Stimulated activated CD4-positive, alpha-beta T cell treated with anti-CD3 and anti-CD28 coated beads, Interleukin-4, amount 100 ng/mL, for 1 hour (primary cell): ENCODE data around the gene UBE2K.
"Not testable (repeated sequence)": the region's sequence is repeated elsewhere in the genome, so short reads cannot be mapped to it uniquely, and the experiment has no call there.

ENCODE experiments used
- DNase-seq: peaks from one replicate; pipeline ENCODE4 v3.0.0-alpha.2; 2020

The UBE2K gene, protein sequence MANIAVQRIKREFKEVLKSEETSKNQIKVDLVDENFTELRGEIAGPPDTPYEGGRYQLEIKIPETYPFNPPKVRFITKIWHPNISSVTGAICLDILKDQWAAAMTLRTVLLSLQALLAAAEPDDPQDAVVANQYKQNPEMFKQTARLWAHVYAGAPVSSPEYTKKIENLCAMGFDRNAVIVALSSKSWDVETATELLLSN

GRCh38 chr4:39697740-39698423 is at the start of gene UBE2K:
Gene UBE2K (plus strand): TSS chr4:39698136. CDS start chr4:39698328, 192 bp downstream.
- peak; percentile 89 for DNase-seq

DNA sequence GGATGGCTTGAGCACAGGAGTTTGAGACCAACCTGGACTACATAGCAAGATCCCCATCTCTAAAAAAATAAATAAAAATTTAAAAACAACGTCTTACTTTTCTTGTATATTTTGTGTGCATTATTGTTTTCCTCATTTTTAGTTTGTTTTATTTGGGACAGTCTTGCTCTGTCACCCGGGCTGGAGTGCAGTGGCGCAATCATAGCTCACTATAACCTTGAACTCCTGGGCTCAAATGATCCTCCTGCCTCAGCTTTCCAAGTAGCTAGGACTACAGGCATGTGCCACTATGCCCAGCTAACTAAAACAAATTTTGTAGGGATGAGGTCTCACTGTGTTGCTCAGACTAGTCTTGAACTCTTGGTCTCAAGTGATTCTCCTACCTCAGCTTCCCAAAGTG is 49.7 kb upstream of the UBE2K start:
- DNase-seq = no peak

GRCh38 chr4:39648827-39649558 is 48.9 kb upstream of the UBE2K start:
- DNase-seq = no peak

GRCh38 chr4:39649639-39650265 is 48.2 kb upstream of the UBE2K start:
- DNase-seq = no peak

DNA sequence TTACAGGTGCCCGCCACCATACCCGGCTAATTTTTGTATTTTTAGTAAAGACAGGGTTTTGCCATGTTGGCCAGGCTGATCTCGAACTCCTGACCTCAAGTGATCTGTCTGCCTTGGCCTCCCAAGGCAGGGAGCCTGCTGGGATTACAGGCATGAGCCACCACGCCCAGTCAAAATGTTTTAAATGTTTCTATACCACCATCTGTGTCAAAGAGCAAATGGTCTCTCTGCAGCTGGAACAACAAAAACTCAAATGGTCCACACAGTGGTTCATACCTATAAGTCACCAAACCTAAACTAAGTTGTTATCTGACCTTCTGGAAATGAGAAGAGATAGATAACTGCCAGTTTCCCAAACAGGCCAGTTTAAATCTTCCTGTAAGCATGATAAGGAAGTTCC is 46.4 kb upstream of the UBE2K start:
- DNase-seq = not testable (repeated sequence)

DNA sequence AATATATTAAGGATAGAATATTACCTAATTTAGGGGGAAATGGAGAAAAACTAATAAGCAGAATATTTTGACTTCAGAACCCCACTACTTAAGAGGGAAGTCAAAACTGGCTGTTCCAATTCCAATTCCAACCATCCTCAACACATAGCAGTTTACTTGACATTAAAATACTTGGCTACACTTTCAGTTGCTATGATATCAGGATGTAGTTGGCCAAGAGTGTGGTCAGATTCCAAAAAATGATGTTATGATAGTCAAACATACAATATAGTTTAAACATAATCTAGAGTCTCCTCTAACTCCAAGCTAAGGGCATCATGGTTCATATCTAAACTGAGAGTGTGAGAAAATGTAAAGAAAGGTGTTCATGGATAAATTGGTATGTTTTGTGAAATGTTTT is 42.7 kb upstream of the UBE2K start:
- DNase-seq = no peak

- no peak for DNase-seq
Observed at GRCh38 chr4:39655876-39656275, 42.1 kb upstream of the UBE2K start.

GRCh38 chr4:39656638-39657037 is 41.3 kb upstream of the UBE2K start:
- not testable (repeated sequence) for DNase-seq

DNA sequence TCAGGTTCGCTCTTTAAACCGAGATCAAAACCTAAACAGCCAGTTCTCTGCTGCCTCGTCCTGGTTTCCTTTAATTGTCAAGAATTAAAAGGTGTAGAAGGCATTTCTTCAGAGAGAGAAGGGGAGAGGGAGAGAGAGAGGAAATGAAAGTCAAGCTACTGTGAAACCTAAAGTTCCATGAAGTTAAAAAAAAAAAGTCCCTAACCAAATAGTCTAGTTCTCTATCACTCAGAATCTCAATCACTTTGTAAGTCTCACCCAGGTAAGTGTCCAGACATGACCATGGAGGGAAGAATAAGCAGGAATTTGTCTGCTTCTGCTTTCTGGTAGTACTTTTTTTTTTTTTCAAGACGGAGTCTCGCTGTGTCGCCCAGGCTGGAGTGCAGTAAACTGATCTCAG is 40.5 kb upstream of the UBE2K start:
- DNase-seq = no peak

DNA sequence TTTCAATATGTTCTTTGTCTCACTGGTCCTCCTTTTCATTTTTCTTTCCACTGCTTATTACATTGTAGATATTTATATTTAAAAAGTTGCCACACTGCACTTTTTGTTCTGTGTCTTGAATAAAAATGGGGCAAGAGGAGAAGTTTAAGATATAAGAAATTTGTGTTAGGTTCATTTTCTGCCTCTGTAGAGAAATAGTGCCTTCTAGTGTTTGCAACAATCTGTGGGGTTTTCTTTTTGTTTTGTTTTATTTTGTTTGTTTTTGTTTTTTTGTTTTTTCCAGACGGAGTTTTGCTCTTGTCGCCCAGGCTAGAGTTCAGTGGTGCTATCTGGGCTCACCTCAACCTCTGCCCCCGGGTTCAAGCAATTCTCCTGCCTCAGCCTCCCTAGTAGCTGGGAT is 39.2 kb upstream of the UBE2K start:
- DNase-seq = no peak

DNA sequence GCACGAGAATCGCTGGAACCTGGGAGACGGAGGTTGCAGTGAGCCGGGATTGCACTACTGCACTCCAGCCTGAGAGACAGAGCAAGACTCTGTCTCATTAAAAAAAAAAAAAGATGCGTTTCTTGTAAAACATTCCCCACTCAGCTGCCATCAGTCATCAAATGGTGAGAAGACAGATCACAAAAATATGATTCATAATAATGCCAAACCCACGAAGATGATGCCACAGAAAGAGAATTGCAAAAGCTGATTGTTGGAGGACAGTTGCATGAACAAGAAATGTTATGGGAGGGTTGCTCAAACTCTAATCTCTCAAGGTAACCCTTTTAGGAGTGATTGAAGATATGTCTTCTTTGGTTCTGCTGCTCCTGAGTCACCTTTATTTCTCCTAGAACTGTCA is 37.9 kb upstream of the UBE2K start:
- DNase-seq = no peak

DNA sequence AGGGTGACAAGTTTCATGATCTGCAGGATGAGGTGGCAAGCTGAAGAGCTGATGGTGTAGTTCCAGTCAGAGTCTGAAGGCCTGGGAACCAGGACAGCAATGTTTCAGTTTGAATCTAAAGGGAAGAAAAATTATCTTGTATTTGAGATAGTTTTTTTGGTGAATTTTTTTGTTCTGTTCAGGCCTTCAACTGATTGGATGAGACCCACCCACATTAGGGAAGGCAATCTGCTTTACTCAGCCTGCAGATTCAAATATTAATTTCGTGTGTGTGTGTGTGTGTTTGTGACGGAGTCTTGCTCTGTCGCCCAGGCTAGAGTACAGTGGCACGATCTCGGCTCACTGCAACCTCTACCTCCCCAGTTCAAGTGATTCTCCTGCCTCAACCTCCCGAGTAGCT is 37.2 kb upstream of the UBE2K start:
- no peak for DNase-seq

- DNase-seq = no peak
Observed at GRCh38 chr4:39662683-39663082, 35.3 kb upstream of the UBE2K start.

GRCh38 chr4:39664828-39665731 is 32.9 kb upstream of the UBE2K start:
- no peak for DNase-seq

DNA sequence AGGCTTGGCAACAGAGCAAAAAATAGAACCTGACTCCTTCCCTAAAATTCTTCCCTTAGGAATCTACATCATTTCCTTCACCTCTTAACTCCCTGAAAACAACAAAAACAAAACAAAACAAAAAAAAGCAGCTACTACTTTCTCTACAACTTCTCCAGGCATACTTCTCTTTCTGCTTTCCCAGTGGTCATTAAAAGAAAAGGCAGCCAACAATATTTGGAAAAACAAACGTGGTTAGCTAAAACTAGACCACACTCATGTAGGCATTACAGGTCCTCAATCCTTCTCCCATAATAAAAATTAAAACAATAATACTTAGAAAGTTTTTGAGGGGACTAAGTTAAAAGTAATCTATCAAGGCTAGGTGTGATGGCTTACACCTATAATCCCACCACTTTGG is 30.2 kb upstream of the UBE2K start:
- DNase-seq = no peak

- no peak for DNase-seq
Observed at GRCh38 chr4:39668887-39669286, 29.0 kb upstream of the UBE2K start.

DNA sequence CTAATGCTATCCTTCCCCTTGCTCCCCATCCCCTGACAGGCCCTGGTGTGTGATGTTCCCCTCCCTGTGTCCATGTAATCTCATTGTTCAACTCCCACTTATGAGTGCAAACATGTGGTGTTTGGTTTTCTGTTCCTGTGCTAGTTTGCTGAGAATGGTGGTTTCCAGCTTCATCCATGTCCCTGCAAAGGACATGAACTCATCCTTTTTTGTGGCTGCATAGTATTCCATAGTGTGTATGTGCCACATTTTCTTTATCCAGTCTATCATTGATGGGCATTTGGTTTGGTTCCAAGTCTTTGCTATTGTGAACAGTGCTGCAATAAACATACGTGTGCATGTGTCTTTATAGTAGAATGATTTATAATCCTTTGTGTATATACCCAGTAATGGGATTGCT is 27.6 kb upstream of the UBE2K start:
- not testable (repeated sequence) for DNase-seq

DNA sequence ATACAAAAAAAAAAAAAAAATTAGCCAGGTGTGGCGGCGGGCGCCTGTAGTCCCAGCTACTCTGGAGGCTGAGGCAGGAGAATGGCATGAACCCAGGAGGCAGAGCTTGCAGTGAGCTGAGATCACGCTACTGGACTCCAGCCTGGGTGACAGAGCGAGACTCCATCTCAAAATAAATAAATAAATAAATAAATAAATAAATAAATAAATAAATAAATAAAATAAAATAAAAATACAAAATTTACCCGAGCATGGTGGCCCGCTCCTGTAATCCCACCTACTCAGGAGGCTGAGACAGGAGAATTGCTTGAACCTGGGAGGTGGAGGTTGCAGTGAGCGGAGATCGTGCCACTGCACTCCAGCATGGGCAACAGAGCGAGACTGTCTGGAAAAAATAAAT is 22.3 kb upstream of the UBE2K start:
- not testable (repeated sequence) for DNase-seq

DNA sequence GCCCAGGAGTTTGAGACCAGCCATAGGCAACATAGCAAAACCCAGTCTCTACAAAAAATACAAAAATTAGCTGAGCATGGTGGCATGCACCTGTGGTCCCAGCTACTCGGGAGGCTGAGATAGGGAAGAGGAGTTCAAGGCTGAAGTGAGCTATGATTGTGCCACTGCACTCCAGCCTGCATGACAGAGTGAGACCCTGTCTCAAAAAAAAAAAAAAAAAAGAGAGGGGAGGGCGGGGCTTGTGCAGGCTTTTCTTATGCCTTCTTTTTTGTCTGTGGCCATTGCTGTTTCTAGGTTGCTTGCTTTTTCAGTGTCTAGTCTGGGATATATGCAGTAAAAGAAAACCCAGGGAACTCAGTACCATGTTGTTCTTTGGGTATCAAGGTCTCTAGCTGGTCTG is 16.9 kb upstream of the UBE2K start:
- not testable (repeated sequence) for DNase-seq

GRCh38 chr4:39682138-39682537 is 15.8 kb upstream of the UBE2K start:
- no peak for DNase-seq

- no peak for DNase-seq
Observed at GRCh38 chr4:39685990-39686389, 11.9 kb upstream of the UBE2K start.

GRCh38 chr4:39687014-39687413 is 10.9 kb upstream of the UBE2K start:
- no peak for DNase-seq

GRCh38 chr4:39689970-39690369 is 8.0 kb upstream of the UBE2K start:
- no peak for DNase-seq
